Mesendoderm (in vitro differentiated cells): ENCODE measurements around the gene ABCC1.
"Not testable (repeated sequence)": the region's sequence is repeated elsewhere in the genome, so short reads cannot be mapped to it uniquely, and the experiment has no call there.

ENCODE experiments used
- DNase-seq: peaks from one replicate; pipeline ENCODE4 v3.0.0; 2013
- H2AK5ac ChIP-seq: 2 replicates; pipeline ENCODE4 v1.6.1; 2013; ENCODE audit warnings: low read length, inconsistent platforms
- H2BK120ac ChIP-seq: 2 replicates; pipeline ENCODE4 v1.6.1; 2013; ENCODE audit warnings: low read depth, mild to moderate bottlenecking, low read length, moderate library complexity, mixed read lengths
- H2BK15ac ChIP-seq: replicated peaks from 2 replicates; pipeline ENCODE4 v1.6.1; 2013; ENCODE audit warnings: low read depth, mild to moderate bottlenecking, moderate library complexity
- H2BK5ac ChIP-seq: 2 replicates; pipeline ENCODE4 v1.6.1; 2013; ENCODE audit warnings: low read length, inconsistent platforms
- H3K18ac ChIP-seq: 2 replicates; pipeline ENCODE4 v1.6.1; 2013; ENCODE audit warnings: mild to moderate bottlenecking, low read length, mixed read lengths
- H3K23ac ChIP-seq: one replicate; pipeline ENCODE4 v1.6.1; 2013; ENCODE audit warnings: low read length
- H3K27ac ChIP-seq: 2 replicates; pipeline ENCODE4 v1.5.1; 2013; ENCODE audit warnings: low read depth, mild to moderate bottlenecking, inconsistent platforms, low read length, moderate library complexity
- H3K27me3 ChIP-seq: 2 replicates; pipeline ENCODE4 v1.6.1; 2013; ENCODE audit warnings: low read length, control low read depth, mild to moderate bottlenecking, inconsistent platforms; ENCODE audit not compliant: insufficient read depth, poor library complexity
- H3K36me3 ChIP-seq: 2 replicates; pipeline ENCODE4 v1.6.1; 2013; ENCODE audit warnings: low read length, inconsistent platforms; ENCODE audit not compliant: control insufficient read depth, insufficient read depth
- H3K4ac ChIP-seq: one replicate; pipeline ENCODE4 v1.6.1; 2013; ENCODE audit warnings: low read depth, mild to moderate bottlenecking, low read length, moderate library complexity
- H3K4me1 ChIP-seq: 2 replicates; pipeline ENCODE4 v1.6.1; 2013; ENCODE audit warnings: low read depth, low read length, inconsistent platforms; ENCODE audit not compliant: control insufficient read depth
- H3K4me2 ChIP-seq: 2 replicates; pipeline ENCODE4 v1.6.1; 2013; ENCODE audit warnings: low read length
- H3K4me3 ChIP-seq: 2 replicates; pipeline ENCODE4 v1.5.1; 2013; ENCODE audit warnings: mild to moderate bottlenecking, low read length
- H3K56ac ChIP-seq: one replicate; pipeline ENCODE4 v1.6.1; 2013; ENCODE audit warnings: low read length
- H3K79me1 ChIP-seq: 2 replicates; pipeline ENCODE4 v1.6.1; 2013; ENCODE audit warnings: low read length, inconsistent platforms
- H3K79me2 ChIP-seq: 2 replicates; pipeline ENCODE4 v1.6.1; 2013; ENCODE audit warnings: mild to moderate bottlenecking, low read length; ENCODE audit not compliant: control insufficient read depth, insufficient read depth
- H3K9ac ChIP-seq: 2 replicates; pipeline ENCODE4 v1.6.1; 2013; ENCODE audit warnings: low read length, inconsistent platforms
- H4K5ac ChIP-seq: one replicate; pipeline ENCODE4 v1.6.1; 2013; ENCODE audit warnings: low read length
- H4K8ac ChIP-seq: one replicate; pipeline ENCODE4 v1.6.1; 2013; ENCODE audit warnings: low read depth, mild to moderate bottlenecking, control low read depth, low read length, moderate library complexity
- WGBS: extraction: QIAGEN DNeasy Blood & Tissue Kit; methylation state at CpG from one replicate; pipeline ENCODE4 v1.1.7; 2013; ENCODE audit warnings: low lambda C conversion rate, missing lambda C conversion rate; ENCODE audit not compliant: insufficient coverage; ENCODE audit errors: extremely low coverage; 5-methylcytosine and 5-hydroxymethylcytosine counted together

The ABCC1 gene

DNA sequence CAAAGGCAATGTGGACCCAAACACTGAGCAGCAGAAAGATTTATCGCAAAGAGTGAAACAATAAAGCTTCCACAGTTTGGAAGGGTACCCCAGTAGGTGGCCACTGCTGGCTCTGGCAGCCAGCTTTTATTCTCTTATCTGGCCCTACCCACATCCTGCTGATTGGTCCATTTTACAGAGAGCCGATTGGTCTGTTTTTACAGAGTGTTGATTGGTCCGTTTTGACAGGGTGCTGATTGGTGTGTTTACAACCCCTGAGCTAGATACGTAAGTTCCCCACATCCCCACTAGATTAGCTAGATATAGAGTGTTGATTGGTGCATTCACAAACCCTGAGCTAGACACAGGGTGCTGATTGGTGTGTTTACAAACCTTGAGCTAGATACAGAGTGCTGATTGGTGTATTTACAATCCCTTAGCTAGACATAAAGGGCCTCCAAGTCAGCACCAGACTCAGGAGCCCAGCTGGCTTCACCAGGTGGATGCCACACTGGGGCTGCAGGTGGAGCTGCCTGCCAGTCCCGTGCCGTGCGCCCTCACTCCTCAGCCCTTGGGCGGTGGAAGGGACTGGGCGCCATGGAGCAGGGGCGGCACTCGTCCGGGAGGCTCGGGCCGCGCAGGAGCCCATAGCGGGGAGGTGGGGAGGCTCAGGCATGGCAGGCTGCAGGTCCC lies 154.9 kb downstream of the ABCC1 start:
- not testable (repeated sequence) for H3K79me1 ChIP-seq, H3K27me3 ChIP-seq, H3K23ac ChIP-seq, H3K36me3 ChIP-seq, H2BK120ac ChIP-seq, H4K8ac ChIP-seq, H3K4me2 ChIP-seq, H4K5ac ChIP-seq, H2BK15ac ChIP-seq, H3K4ac ChIP-seq, H3K27ac ChIP-seq, H2AK5ac ChIP-seq, H3K4me3 ChIP-seq, H3K4me1 ChIP-seq, H3K18ac ChIP-seq, H2BK5ac ChIP-seq, H3K56ac ChIP-seq, H3K9ac ChIP-seq, H3K79me2 ChIP-seq
- DNase-seq = peak; percentile 39
- WGBS = no CpG with 5 or more reads among the region's 16 CpGs

DNA sequence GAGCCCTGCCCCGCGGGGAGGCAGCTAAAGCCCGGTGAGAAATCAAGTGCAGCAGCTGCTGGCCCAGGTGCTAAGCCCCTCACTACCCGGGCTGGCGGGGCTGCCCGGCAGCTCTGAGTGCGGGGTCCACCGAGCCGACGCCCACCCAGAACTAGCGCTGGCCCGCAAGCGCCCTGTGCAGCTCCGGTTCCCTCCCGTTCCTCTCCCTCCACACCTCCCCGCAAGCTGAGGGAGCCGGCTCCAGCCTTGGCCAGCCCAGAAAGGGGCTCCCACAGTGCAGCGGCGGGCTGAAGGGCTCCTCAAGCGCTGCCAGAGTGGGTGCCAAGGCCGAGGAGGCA lies 155.4 kb downstream of the ABCC1 start:
- not testable (repeated sequence) for H4K5ac ChIP-seq, H3K56ac ChIP-seq, H2BK120ac ChIP-seq, H2BK15ac ChIP-seq, H3K27ac ChIP-seq, H3K4me3 ChIP-seq, H3K18ac ChIP-seq, H3K79me1 ChIP-seq, H2AK5ac ChIP-seq, H4K8ac ChIP-seq, H3K4me1 ChIP-seq, H3K4me2 ChIP-seq, DNase-seq, H3K9ac ChIP-seq, H2BK5ac ChIP-seq, H3K4ac ChIP-seq, H3K79me2 ChIP-seq, H3K27me3 ChIP-seq, H3K23ac ChIP-seq, H3K36me3 ChIP-seq
- WGBS = no CpG with 5 or more reads among the region's 21 CpGs

DNA sequence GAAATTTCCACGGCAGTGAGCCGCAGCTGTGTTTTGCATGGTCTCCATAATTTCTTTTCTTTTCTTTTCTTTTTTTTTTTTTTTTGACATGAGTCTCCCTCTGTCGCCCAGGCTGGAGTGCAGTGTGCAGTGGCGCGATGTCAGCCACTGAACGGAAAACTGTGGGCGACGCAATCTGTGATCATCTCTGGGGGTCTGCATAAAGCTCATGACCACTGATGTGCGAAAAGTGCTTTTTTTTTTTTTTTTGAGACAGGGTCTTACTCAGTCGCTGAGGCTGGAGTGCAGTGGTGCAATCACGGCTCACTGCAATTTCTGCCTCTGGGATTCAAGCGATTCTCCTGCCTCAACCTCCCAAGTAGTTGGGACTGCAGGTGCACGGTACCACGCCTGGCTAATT lies 156.2 kb downstream of the ABCC1 start:
- no CpG with 5 or more reads among the region's 14 CpGs for WGBS
- Histone ChIP-seq H3K56ac (no peak overlapping the region), H3K9ac (no peak overlapping the region), H3K79me2 (no peaks in the 10 kb centered on the region), H4K8ac (no peak overlapping the region), H3K4ac (no peak overlapping the region), H3K23ac (no peak overlapping the region), H2AK5ac (no peak overlapping the region), H3K27ac (no peak overlapping the region), H3K79me1 (no peaks in the 10 kb centered on the region), H3K18ac (no peak overlapping the region), H4K5ac (no peak overlapping the region), H3K4me2 (no peak overlapping the region), H3K4me1 (no peaks in the 10 kb centered on the region), H2BK120ac (no peak overlapping the region), H2BK15ac (no peak overlapping the region), H3K4me3 (no peak overlapping the region), H3K27me3 (no peaks in the 10 kb centered on the region), H2BK5ac (no peak overlapping the region), H3K36me3 (peaks cover 9% of the 10 kb centered on the region)
- no peak for DNase-seq

DNA sequence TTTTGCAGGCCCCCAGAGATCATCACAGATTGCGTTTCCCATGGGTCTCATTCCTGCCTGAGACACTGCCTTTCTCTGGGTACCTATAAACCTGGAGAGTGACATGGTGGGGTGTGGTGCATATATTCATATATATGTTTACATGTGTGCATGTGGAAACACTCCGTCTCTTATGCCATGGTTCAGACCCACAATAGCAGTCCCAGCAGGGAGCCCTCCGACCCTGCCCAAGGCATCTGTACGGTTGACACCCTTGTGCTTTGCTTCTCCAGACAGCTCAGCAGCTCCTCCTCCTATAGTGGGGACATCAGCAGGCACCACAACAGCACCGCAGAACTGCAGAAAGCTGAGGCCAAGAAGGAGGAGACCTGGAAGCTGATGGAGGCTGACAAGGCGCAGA lies 157.1 kb downstream of the ABCC1 start:
- Histone ChIP-seq H4K5ac (no peak overlapping the region), H2BK5ac (no peak overlapping the region), H3K4ac (no peak overlapping the region), H3K27ac (no peak overlapping the region), H3K27me3 (no peaks in the 10 kb centered on the region), H2BK15ac (no peak overlapping the region), H4K8ac (no peak overlapping the region), H3K4me2 (no peak overlapping the region), H2BK120ac (no peak overlapping the region), H3K36me3 (peaks cover 8% of the 10 kb centered on the region), H3K18ac (no peak overlapping the region), H3K9ac (no peak overlapping the region), H3K56ac (no peak overlapping the region), H2AK5ac (no peak overlapping the region), H3K79me2 (no peaks in the 10 kb centered on the region), H3K23ac (no peak overlapping the region), H3K79me1 (no peaks in the 10 kb centered on the region), H3K4me3 (no peak overlapping the region), H3K4me1 (no peaks in the 10 kb centered on the region)
- no CpG with 5 or more reads among the region's 6 CpGs for WGBS
- no peak for DNase-seq

- no CpG with 5 or more reads among the region's 6 CpGs for WGBS
- Histone ChIP-seq H3K18ac (no peak overlapping the region), H4K8ac (no peak overlapping the region), H2AK5ac (no peak overlapping the region), H3K9ac (no peak overlapping the region), H3K4me3 (no peak overlapping the region), H3K56ac (no peak overlapping the region), H4K5ac (no peak overlapping the region), H2BK5ac (no peak overlapping the region), H3K4me2 (no peak overlapping the region), H3K23ac (no peak overlapping the region), H2BK15ac (no peak overlapping the region), H3K36me3 (peaks cover 8% of the 10 kb centered on the region), H3K79me1 (no peaks in the 10 kb centered on the region), H3K27ac (no peak overlapping the region), H3K79me2 (no peaks in the 10 kb centered on the region), H3K4me1 (no peaks in the 10 kb centered on the region), H3K4ac (no peak overlapping the region), H3K27me3 (no peaks in the 10 kb centered on the region), H2BK120ac (no peak overlapping the region)
- DNase-seq = no peak
Observed at GRCh38 chr16:16107839-16108238, 158.4 kb downstream of the ABCC1 start.

DNA sequence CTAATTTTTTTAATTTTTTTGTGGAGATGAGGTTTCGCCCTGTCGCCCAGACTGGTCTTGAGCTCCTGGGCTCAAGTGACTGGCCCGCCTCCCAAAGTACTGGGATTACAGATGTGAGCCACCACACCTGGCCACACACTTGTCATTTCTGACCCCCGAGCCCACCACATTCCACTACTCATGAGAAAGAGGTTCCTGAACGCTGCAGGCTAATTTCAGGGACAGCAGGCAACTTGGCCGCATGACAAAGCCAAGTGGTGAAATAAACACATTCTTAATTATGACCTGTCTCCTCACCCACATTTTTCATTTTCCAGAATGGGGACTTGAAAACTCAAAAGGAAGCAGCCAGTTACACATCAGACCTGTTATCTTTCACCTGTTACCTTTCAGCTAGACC lies 159.3 kb downstream of the ABCC1 start:
- no CpG with 5 or more reads among the region's 6 CpGs for WGBS
- Histone ChIP-seq H2BK120ac (no peak overlapping the region), H3K4me3 (no peak overlapping the region), H3K27me3 (no peaks in the 10 kb centered on the region), H3K27ac (no peak overlapping the region), H2BK15ac (no peak overlapping the region), H3K4me2 (no peak overlapping the region), H3K18ac (no peak overlapping the region), H2AK5ac (no peak overlapping the region), H3K56ac (no peak overlapping the region), H3K36me3 (peaks cover 11% of the 10 kb centered on the region), H4K8ac (no peak overlapping the region), H3K4ac (no peak overlapping the region), H3K23ac (no peak overlapping the region), H3K4me1 (no peaks in the 10 kb centered on the region), H2BK5ac (no peak overlapping the region), H3K9ac (no peak overlapping the region), H4K5ac (no peak overlapping the region), H3K79me1 (no peaks in the 10 kb centered on the region), H3K79me2 (no peaks in the 10 kb centered on the region)
- peak; percentile 26 for DNase-seq
